Pulmonary artery endothelial cell (primary cell): ENCODE results near the gene PRAMEF8. TPM values are rescaled to one million over a fixed set of nuclear protein-coding genes. Genes with fewer than 3 reads are reported as not detected.

Experiments
- total RNA-seq: library from RNA; depleted of rRNA; stranded (reverse); fragments of >200 nt; gene quantifications from 2 replicates; pipeline ENCODE4 v1.2.3, GENCODE V29; 2014

Gene PRAMEF8
- total RNA-seq, 1 donor from 2014 or later = not detected

Other genes starting within 250 kb of the PRAMEF8 start
- gene PRAMEF27, start 228.6 kb downstream of the PRAMEF8 start, total RNA-seq = not detected in 2 replicates
- not detected in 2 replicates for gene HNRNPCL3, start 224.4 kb downstream of the PRAMEF8 start, total RNA-seq
- gene PRAMEF25, start 214.4 kb downstream of the PRAMEF8 start, total RNA-seq = not detected in 2 replicates
- not detected in 2 replicates for gene HNRNPCL2, start 168.3 kb downstream of the PRAMEF8 start, total RNA-seq
- not detected in 2 replicates for gene PRAMEF26, start 129.1 kb downstream of the PRAMEF8 start, total RNA-seq
- gene HNRNPCL4, start 119.5 kb downstream of the PRAMEF8 start, total RNA-seq = not detected in 2 replicates
- not detected in 2 replicates for gene PRAMEF9, start 113.3 kb downstream of the PRAMEF8 start, total RNA-seq
- not detected in 2 replicates for gene PRAMEF13, start 83.7 kb downstream of the PRAMEF8 start, total RNA-seq
- not detected in 2 replicates for gene PRAMEF18, start 59.0 kb downstream of the PRAMEF8 start, total RNA-seq
- gene PRAMEF5, start 30.9 kb downstream of the PRAMEF8 start, total RNA-seq = not detected in 2 replicates
- gene PRAMEF33, start 18.4 kb upstream of the PRAMEF8 start, total RNA-seq = not detected in 2 replicates
- gene PRAMEF15, start 30.4 kb upstream of the PRAMEF8 start, total RNA-seq = not detected in 2 replicates
- not detected in 2 replicates for gene PRAMEF14, start 62.0 kb upstream of the PRAMEF8 start, total RNA-seq
- gene PRAMEF19, start 86.8 kb upstream of the PRAMEF8 start, total RNA-seq = not detected in 2 replicates
- gene PRAMEF17, start 104.5 kb upstream of the PRAMEF8 start, total RNA-seq = not detected in 2 replicates
- not detected in 2 replicates for gene PRAMEF20, start 125.3 kb upstream of the PRAMEF8 start, total RNA-seq
- gene LRRC38, start 228.9 kb upstream of the PRAMEF8 start, total RNA-seq = not detected in 2 replicates